MCF 10A (cell line): ENCODE measurements around the gene KLHL40. TPM values are rescaled to one million over a fixed set of nuclear protein-coding genes. Genes with fewer than 3 reads are reported as not detected.

Experiments
- BruUV-seq: library from RNA; stranded (reverse); fragments of 400-500 nt; replicated peaks from 2 replicates; lab custom pipeline; 2021; lab: Mats Ljungman, UMichigan
- CTCF ChIA-PET: fragments of 300-600 bp; sonication (Branson Sonifier 250); formaldehyde crosslinking; extraction: SDS; loops from one replicate; lab custom pipeline; 2021; ENCODE audit warnings: antibody characterized with exemption, inconsistent platforms; lab: Yijun Ruan, JAX
- POLR2A ChIA-PET: fragments of 300-600, 350-650 bp; sonication (Branson Sonifier 250); formaldehyde crosslinking; extraction: SDS; loops from one replicate; lab custom pipeline; 2020; ENCODE audit warnings: antibody characterized with exemption, inconsistent platforms; lab: Yijun Ruan, JAX
- DNase-seq: peaks from one replicate; pipeline ENCODE4 v3.0.0-alpha.2; 2018; ENCODE audit not compliant: unreplicated experiment
- H3K27ac Mint-ChIP-seq: one replicate; pipeline ENCODE4 v1.8.0; 2022; ENCODE audit warnings: mild to moderate bottlenecking, low read depth, mixed read lengths; ENCODE audit not compliant: unreplicated experiment
- H3K27me3 Mint-ChIP-seq: one replicate; pipeline ENCODE4 v1.8.0; 2022; ENCODE audit warnings: mixed read lengths; ENCODE audit not compliant: insufficient read depth, unreplicated experiment
- H3K36me3 Mint-ChIP-seq: one replicate; pipeline ENCODE4 v1.8.0; 2022; ENCODE audit warnings: mild to moderate bottlenecking, moderate library complexity, mixed read lengths; ENCODE audit not compliant: insufficient read depth, unreplicated experiment
- H3K4me1 Mint-ChIP-seq: one replicate; pipeline ENCODE4 v1.8.0; 2022; ENCODE audit warnings: mixed read lengths; ENCODE audit not compliant: insufficient read depth, unreplicated experiment
- H3K4me3 Mint-ChIP-seq: one replicate; pipeline ENCODE4 v1.8.0; 2022; ENCODE audit warnings: mild to moderate bottlenecking, moderate library complexity, mixed read lengths; ENCODE audit not compliant: unreplicated experiment
- H3K9me3 Mint-ChIP-seq: one replicate; pipeline ENCODE4 v1.8.0; 2022; ENCODE audit warnings: mixed read lengths; ENCODE audit not compliant: unreplicated experiment
- CTCF ChIP-seq: fragments of 200-600 bp; IDR thresholded peaks from one replicate; pipeline ENCODE4 v1.8.0; 2022; ENCODE audit warnings: antibody characterized with exemption, mild to moderate bottlenecking; ENCODE audit not compliant: unreplicated experiment
- intact Hi-C: fragments of 100-400 bp; cut with micrococcal nuclease; formaldehyde crosslinking; loops from 2 replicates; pipeline ENCODE4 v1.14.1; 2022
- total RNA-seq: library from RNA; stranded (reverse); gene quantifications from 2 replicates; pipeline ENCODE4 v1.2.3, GENCODE V29; 2022

KLHL40 gene
- total RNA-seq, 1 experiment from 2014 or later: not detected

- no peaks in the 10 kb centered on the region for H3K9me3 Mint-ChIP-seq
- H3K36me3 Mint-ChIP-seq: no peaks in the 10 kb centered on the region
- CTCF ChIA-PET: interaction anchor here (0.7 to 2.0 kb wide), 3 partner anchors 10 to 84 kb away, joined by 3 to 8 read pairs (median 4); no protein-coding TSS in a partner anchor
- H3K27me3 Mint-ChIP-seq: no peaks in the 10 kb centered on the region
- TF ChIP-seq CTCF: no peak
- no peaks in the 10 kb centered on the region for H3K4me1 Mint-ChIP-seq
- no peak overlapping the region for H3K4me3 Mint-ChIP-seq
- DNase-seq: no peak
- BruUV-seq: no TSS peak
- peak overlapping the region; percentile 18 for H3K27ac Mint-ChIP-seq
- intact Hi-C loops: no loop called here
- POLR2A ChIA-PET: no interaction called here
Measured at GRCh38 chr3:42735019-42735418, 49.7 kb downstream of the KLHL40 start.

DNA sequence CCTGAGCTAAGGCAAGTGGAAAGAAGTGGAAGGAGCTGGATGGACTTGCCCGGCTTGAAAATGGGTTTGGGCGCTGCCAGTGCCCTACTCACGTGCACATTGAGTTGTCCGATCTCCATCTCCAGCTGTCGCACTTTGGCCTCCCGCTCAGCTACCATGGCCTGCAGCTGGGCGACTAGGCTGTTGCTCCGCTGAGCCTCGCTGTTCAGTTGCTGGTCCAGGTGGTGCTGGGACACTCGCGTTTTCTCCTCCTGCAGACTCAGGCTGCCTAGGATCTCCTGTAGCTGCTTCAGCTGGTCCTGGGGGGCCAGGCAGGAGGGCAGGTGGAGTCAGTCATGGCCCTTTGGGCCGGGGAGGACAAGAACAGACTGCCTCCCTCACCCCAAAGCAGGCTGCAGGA is 50.3 kb downstream of the KLHL40 start:
- no TSS peak for BruUV-seq
- ChIA-PET POLR2A (no interaction called here), CTCF (interaction anchor here (0.7 to 2.0 kb wide), 4 partner anchors 9 to 84 kb away, joined by 3 to 8 read pairs (median 4); no protein-coding TSS in a partner anchor)
- H3K36me3 Mint-ChIP-seq: no peaks in the 10 kb centered on the region
- H3K27me3 Mint-ChIP-seq: no peaks in the 10 kb centered on the region
- peak overlapping the region; percentile 18 for H3K27ac Mint-ChIP-seq
- no peak overlapping the region for H3K4me3 Mint-ChIP-seq
- intact Hi-C loops: no loop called here
- no peaks in the 10 kb centered on the region for H3K9me3 Mint-ChIP-seq
- no peaks in the 10 kb centered on the region for H3K4me1 Mint-ChIP-seq
- TF ChIP-seq CTCF: no peak
- no peak for DNase-seq

GRCh38 chr3:42736081-42736480 is 50.7 kb downstream of the KLHL40 start:
- POLR2A ChIA-PET: no interaction called here
- intact Hi-C loops: no loop called here

DNA sequence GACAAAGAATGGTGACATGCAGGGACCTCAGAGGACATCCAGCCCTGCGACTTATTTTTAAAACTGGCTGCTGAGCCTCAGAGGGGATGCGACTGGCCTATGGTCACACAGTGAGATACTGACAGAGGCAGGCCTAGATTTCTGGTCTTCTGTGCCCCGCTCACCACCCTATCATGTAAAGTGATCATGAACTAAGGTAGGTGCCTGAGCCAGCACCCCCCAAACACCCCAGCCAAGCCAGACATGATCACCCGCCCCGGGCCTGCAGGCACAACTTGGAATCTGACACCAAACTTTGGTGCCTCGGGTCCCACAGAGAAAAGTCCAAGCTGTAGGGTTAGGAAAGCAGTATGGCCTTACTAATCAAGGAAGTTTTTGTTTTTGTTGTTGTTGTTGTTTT is 51.2 kb downstream of the KLHL40 start:
- Mint-ChIP-seq H3K27ac (no peak overlapping the region), H3K4me3 (no peak overlapping the region), H3K4me1 (no peaks in the 10 kb centered on the region), H3K27me3 (no peaks in the 10 kb centered on the region), H3K36me3 (no peaks in the 10 kb centered on the region), H3K9me3 (no peaks in the 10 kb centered on the region)
- intact Hi-C loops: no loop called here
- no TSS peak for BruUV-seq
- ChIA-PET POLR2A (no interaction called here), CTCF (interaction anchor here (0.9 to 2.0 kb wide), 3 partner anchors 8 to 15 kb away, joined by 3 to 8 read pairs (median 4); no protein-coding TSS in a partner anchor)
- no peak for TF ChIP-seq CTCF
- DNase-seq: no peak

More at GRCh38 chr3:42736081-42736480, 50.7 kb downstream of the KLHL40 start:
- Mint-ChIP-seq H3K27ac (no peak overlapping the region), H3K4me3 (no peak overlapping the region), H3K36me3 (no peaks in the 10 kb centered on the region), H3K27me3 (no peaks in the 10 kb centered on the region), H3K4me1 (no peaks in the 10 kb centered on the region), H3K9me3 (no peaks in the 10 kb centered on the region)
- BruUV-seq: no TSS peak
- CTCF ChIA-PET: interaction anchor here (0.9 to 2.0 kb wide), 3 partner anchors 9 to 15 kb away, joined by 3 to 8 read pairs (median 4); no protein-coding TSS in a partner anchor
- DNase-seq: no peak
- no peak for TF ChIP-seq CTCF
